HEK293 (cell line): ENCODE results near the gene AHCYL2.

Experiments used
- CTCF ChIA-PET: fragments of 350-600 bp; formaldehyde crosslinking; extraction: SDS; loops from one replicate; lab custom pipeline; 2021; ENCODE audit warnings: antibody characterized with exemption; lab: Yijun Ruan, JAX
- POLR2A ChIA-PET: fragments of 300-600 bp; formaldehyde crosslinking; extraction: SDS; loops from one replicate; lab custom pipeline; 2020; ENCODE audit warnings: antibody characterized with exemption, inconsistent platforms; lab: Yijun Ruan, JAX
- H3K27ac ChIP-seq: fragments of 200-500 bp; sonication (Bioruptor generic); 2 replicates; pipeline ENCODE4 v1.5.1; 2014; ENCODE audit warnings: low read depth, low read length, control low read depth, inconsistent platforms; ENCODE audit errors: extremely low read depth
- H3K36me3 ChIP-seq, 2 experiments: fragments of 200-500 bp in 1 of 2; sonication (Bioruptor generic) in 1 of 2; 1 replicate in 1 of 2; 2 replicates in 1 of 2; pipeline ENCODE4 v1.5.1; 2014 to 2017; ENCODE audit warnings: inconsistent platforms in 2 of 2, low read length in 2 of 2; ENCODE audit not compliant: control insufficient read depth in 2 of 2, insufficient read depth in 1 of 2
- H3K4me1 ChIP-seq: fragments of 200-500 bp; sonication (Bioruptor generic); 2 replicates; pipeline ENCODE4 v1.5.1; 2014; ENCODE audit warnings: mild to moderate bottlenecking, low read length, inconsistent platforms; ENCODE audit not compliant: control insufficient read depth, insufficient read depth
- H3K4me3 ChIP-seq: 2 replicates; pipeline ENCODE4 v1.5.1; 2011; ENCODE audit warnings: low read depth, mild to moderate bottlenecking, control low read depth, low read length, moderate library complexity
- H3K9me3 ChIP-seq: fragments of 200-500 bp; sonication (Bioruptor generic); 2 replicates; pipeline ENCODE4 v1.5.1; 2014; ENCODE audit warnings: low read depth, low read length, inconsistent platforms; ENCODE audit not compliant: control insufficient read depth, insufficient read depth
- EGR2 ChIP-seq: fragments of 450-650 bp; formaldehyde crosslinking; IDR thresholded peaks from 2 replicates; pipeline ENCODE4 v1.5.1; 2016; ENCODE audit warnings: low read depth, missing biosample characterization, missing genetic modification characterization
- KLF9 ChIP-seq: fragments of 450-650 bp; formaldehyde crosslinking; IDR thresholded peaks from 2 replicates; pipeline ENCODE4 v1.5.1; 2016; ENCODE audit warnings: missing biosample characterization, missing genetic modification characterization, low read depth
- SCRT2 ChIP-seq: fragments of 450-650 bp; formaldehyde crosslinking; IDR thresholded peaks from 2 replicates; pipeline ENCODE4 v1.5.1; 2016; ENCODE audit warnings: missing biosample characterization, missing genetic modification characterization
- ZBTB17 ChIP-seq: fragments of 450-650 bp; formaldehyde crosslinking; IDR thresholded peaks from 2 replicates; pipeline ENCODE4 v1.5.1; 2016; ENCODE audit warnings: missing biosample characterization, missing genetic modification characterization
- ZBTB21 ChIP-seq: fragments of 450-650 bp; formaldehyde crosslinking; IDR thresholded peaks from 2 replicates; pipeline ENCODE4 v1.5.1; 2017; ENCODE audit warnings: missing biosample characterization, missing genetic modification characterization
- ZFP69B ChIP-seq: fragments of 450-650 bp; formaldehyde crosslinking; IDR thresholded peaks from 2 replicates; pipeline ENCODE4 v1.5.1; 2016; ENCODE audit warnings: missing biosample characterization, missing genetic modification characterization
- ZNF112 ChIP-seq: fragments of 450-650 bp; formaldehyde crosslinking; IDR thresholded peaks from 2 replicates; pipeline ENCODE4 v1.5.0; 2017; ENCODE audit warnings: missing biosample characterization, missing genetic modification characterization
- ZNF157 ChIP-seq: fragments of 450-650 bp; formaldehyde crosslinking; IDR thresholded peaks from 2 replicates; pipeline ENCODE4 v1.5.1; 2016; ENCODE audit warnings: missing biosample characterization, missing genetic modification characterization
- ZNF174 ChIP-seq: fragments of 450-650 bp; formaldehyde crosslinking; IDR thresholded peaks from 2 replicates; pipeline ENCODE4 v1.5.0; 2017; ENCODE audit warnings: missing biosample characterization, mild to moderate bottlenecking, missing genetic modification characterization
- ZNF184 ChIP-seq: fragments of 450-650 bp; IDR thresholded peaks from 2 replicates; pipeline ENCODE4 v1.5.1; 2018; ENCODE audit warnings: missing biosample characterization, mild to moderate bottlenecking, missing genetic modification characterization
- ZNF211 ChIP-seq: fragments of 450-650 bp; formaldehyde crosslinking; IDR thresholded peaks from 2 replicates; pipeline ENCODE4 v1.5.1; 2016; ENCODE audit warnings: low read depth, missing biosample characterization, missing genetic modification characterization
- ZNF335 ChIP-seq: fragments of 450-650 bp; formaldehyde crosslinking; conservative IDR thresholded peaks from 2 replicates; pipeline ENCODE4 v1.5.1; 2016; ENCODE audit warnings: missing biosample characterization, missing genetic modification characterization
- ZNF366 ChIP-seq: fragments of 450-650 bp; formaldehyde crosslinking; conservative IDR thresholded peaks from 2 replicates; pipeline ENCODE4 v1.5.1; 2016; ENCODE audit warnings: missing biosample characterization, missing genetic modification characterization
- ZNF596 ChIP-seq: fragments of 450-650 bp; IDR thresholded peaks from 2 replicates; pipeline ENCODE4 v1.5.0; 2018; ENCODE audit warnings: missing biosample characterization, mild to moderate bottlenecking, missing genetic modification characterization, moderate library complexity
- ZNF837 ChIP-seq: fragments of 450-650 bp; formaldehyde crosslinking; IDR thresholded peaks from 2 replicates; pipeline ENCODE4 v1.5.1; 2016; ENCODE audit warnings: missing biosample characterization, missing genetic modification characterization
- ZXDB ChIP-seq: fragments of 450-650 bp; formaldehyde crosslinking; IDR thresholded peaks from 2 replicates; pipeline ENCODE4 v1.5.1; 2016; ENCODE audit warnings: missing biosample characterization, missing genetic modification characterization
- TF ChIP-seq, protein P1 (sequence below): fragments of 450-650 bp; formaldehyde crosslinking; IDR thresholded peaks from 2 replicates; pipeline ENCODE4 v1.5.1; 2016; ENCODE audit warnings: missing biosample characterization, missing genetic modification characterization, borderline replicate concordance
- TF ChIP-seq, protein P2 (sequence below): IDR thresholded peaks from 2 replicates; pipeline ENCODE4 v1.6.1; 2011; ENCODE audit warnings: mild to moderate bottlenecking, low read depth, low read length, borderline replicate concordance
- TF ChIP-seq, protein P3 (sequence below): fragments of 450-650 bp; formaldehyde crosslinking; IDR thresholded peaks from 2 replicates; pipeline ENCODE4 v1.5.1; 2017; ENCODE audit warnings: missing biosample characterization, missing genetic modification characterization
- TF ChIP-seq, protein P4 (sequence below): fragments of 450-650 bp; formaldehyde crosslinking; IDR thresholded peaks from 2 replicates; pipeline ENCODE4 v1.5.1; 2016; ENCODE audit warnings: missing biosample characterization, missing genetic modification characterization, low read depth
- TF ChIP-seq, protein P5 (sequence below): fragments of 450-650 bp; formaldehyde crosslinking; optimal IDR thresholded peaks from 2 replicates; pipeline ENCODE3; 2016; ENCODE audit warnings: missing biosample characterization, mild to moderate bottlenecking, missing genetic modification characterization
- TF ChIP-seq, protein P6 (sequence below): fragments of 450-650 bp; formaldehyde crosslinking; IDR thresholded peaks from 2 replicates; pipeline ENCODE4 v1.5.1; 2017; ENCODE audit warnings: missing biosample characterization, missing genetic modification characterization

AHCYL2 gene

DNA sequence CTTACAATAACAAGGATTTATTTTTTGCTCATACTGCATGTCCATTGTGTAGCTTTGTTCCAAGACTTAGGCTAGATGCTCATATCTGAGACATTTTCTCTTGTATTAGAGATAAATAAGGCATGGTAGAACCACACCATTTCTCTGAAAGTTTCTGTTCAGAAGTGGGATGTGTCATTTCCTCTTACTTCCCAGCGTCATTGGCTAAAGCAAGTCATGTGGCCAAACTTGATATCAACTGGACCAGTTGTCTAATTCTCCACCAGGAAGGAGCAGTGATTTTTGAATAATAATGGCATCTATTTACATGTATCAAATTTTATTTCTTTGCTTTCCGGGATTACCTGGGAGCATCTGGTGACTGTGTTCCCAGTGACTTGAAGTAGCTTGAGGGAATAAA lies 38.3 kb downstream of the AHCYL2 start:
- Histone ChIP-seq H3K27ac (no peak overlapping the region), H3K4me1 (peaks cover 11% of the 10 kb centered on the region; the same call in 1 of the 2 replicates), H3K9me3 (no peaks in the 10 kb centered on the region), H3K4me3 (no peak overlapping the region), H3K36me3 (no peaks in the 10 kb centered on the region)
- ChIA-PET POLR2A (no interaction called here), CTCF (interaction anchor here (0.6 to 2.0 kb wide), 3 partner anchors 8 to 586 kb away, joined by 3 to 11 read pairs (median 3); no protein-coding TSS in a partner anchor)
- TF ChIP-seq ZNF157 (tag by site-specific recombination) (no peak), ZFP69B (no peak), ZNF335 (tag by site-specific recombination) (no peak)
- TF ChIP-seq, protein P1, sequence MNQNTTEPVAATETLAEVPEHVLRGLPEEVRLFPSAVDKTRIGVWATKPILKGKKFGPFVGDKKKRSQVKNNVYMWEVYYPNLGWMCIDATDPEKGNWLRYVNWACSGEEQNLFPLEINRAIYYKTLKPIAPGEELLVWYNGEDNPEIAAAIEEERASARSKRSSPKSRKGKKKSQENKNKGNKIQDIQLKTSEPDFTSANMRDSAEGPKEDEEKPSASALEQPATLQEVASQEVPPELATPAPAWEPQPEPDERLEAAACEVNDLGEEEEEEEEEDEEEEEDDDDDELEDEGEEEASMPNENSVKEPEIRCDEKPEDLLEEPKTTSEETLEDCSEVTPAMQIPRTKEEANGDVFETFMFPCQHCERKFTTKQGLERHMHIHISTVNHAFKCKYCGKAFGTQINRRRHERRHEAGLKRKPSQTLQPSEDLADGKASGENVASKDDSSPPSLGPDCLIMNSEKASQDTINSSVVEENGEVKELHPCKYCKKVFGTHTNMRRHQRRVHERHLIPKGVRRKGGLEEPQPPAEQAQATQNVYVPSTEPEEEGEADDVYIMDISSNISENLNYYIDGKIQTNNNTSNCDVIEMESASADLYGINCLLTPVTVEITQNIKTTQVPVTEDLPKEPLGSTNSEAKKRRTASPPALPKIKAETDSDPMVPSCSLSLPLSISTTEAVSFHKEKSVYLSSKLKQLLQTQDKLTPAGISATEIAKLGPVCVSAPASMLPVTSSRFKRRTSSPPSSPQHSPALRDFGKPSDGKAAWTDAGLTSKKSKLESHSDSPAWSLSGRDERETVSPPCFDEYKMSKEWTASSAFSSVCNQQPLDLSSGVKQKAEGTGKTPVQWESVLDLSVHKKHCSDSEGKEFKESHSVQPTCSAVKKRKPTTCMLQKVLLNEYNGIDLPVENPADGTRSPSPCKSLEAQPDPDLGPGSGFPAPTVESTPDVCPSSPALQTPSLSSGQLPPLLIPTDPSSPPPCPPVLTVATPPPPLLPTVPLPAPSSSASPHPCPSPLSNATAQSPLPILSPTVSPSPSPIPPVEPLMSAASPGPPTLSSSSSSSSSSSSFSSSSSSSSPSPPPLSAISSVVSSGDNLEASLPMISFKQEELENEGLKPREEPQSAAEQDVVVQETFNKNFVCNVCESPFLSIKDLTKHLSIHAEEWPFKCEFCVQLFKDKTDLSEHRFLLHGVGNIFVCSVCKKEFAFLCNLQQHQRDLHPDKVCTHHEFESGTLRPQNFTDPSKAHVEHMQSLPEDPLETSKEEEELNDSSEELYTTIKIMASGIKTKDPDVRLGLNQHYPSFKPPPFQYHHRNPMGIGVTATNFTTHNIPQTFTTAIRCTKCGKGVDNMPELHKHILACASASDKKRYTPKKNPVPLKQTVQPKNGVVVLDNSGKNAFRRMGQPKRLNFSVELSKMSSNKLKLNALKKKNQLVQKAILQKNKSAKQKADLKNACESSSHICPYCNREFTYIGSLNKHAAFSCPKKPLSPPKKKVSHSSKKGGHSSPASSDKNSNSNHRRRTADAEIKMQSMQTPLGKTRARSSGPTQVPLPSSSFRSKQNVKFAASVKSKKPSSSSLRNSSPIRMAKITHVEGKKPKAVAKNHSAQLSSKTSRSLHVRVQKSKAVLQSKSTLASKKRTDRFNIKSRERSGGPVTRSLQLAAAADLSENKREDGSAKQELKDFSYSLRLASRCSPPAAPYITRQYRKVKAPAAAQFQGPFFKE: no peak
- TF ChIP-seq, protein P2, sequence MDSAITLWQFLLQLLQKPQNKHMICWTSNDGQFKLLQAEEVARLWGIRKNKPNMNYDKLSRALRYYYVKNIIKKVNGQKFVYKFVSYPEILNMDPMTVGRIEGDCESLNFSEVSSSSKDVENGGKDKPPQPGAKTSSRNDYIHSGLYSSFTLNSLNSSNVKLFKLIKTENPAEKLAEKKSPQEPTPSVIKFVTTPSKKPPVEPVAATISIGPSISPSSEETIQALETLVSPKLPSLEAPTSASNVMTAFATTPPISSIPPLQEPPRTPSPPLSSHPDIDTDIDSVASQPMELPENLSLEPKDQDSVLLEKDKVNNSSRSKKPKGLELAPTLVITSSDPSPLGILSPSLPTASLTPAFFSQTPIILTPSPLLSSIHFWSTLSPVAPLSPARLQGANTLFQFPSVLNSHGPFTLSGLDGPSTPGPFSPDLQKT: no peak
- TF ChIP-seq, all 188 proteins: peak for 0

DNA sequence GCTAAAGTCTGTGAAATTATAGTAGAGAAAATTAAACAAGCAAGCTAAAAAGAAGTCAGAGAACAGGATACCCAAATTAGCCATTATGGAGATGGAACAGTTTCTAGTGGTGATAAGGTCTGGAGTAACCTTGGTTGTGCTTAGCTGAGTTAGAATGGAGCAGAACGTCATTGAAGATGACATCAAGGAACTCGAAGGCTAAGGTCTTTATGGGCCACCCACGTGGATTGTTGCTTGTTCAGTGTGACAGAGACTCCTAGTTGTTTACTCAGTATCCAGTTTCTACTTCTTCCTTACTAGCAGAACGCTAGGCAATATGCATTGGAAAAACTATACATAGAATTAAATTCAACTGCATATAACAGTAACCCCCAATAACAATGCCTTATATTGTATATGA lies 39.7 kb downstream of the AHCYL2 start:
- ChIA-PET CTCF (interaction anchor here (1.2 to 1.4 kb wide), 4 partner anchors 35 to 50 kb away, joined by 3 to 13 read pairs (median 3); no protein-coding TSS in a partner anchor), POLR2A (no interaction called here)
- no peaks in the 10 kb centered on the region for H3K36me3 ChIP-seq
- H3K4me1 ChIP-seq: peaks cover under 1% of the 10 kb centered on the region; the same call in 1 of the 2 replicates
- H3K4me3 ChIP-seq: no peak overlapping the region
- no peaks in the 10 kb centered on the region for H3K9me3 ChIP-seq
- no peak overlapping the region for H3K27ac ChIP-seq
- TF ChIP-seq, protein P3, sequence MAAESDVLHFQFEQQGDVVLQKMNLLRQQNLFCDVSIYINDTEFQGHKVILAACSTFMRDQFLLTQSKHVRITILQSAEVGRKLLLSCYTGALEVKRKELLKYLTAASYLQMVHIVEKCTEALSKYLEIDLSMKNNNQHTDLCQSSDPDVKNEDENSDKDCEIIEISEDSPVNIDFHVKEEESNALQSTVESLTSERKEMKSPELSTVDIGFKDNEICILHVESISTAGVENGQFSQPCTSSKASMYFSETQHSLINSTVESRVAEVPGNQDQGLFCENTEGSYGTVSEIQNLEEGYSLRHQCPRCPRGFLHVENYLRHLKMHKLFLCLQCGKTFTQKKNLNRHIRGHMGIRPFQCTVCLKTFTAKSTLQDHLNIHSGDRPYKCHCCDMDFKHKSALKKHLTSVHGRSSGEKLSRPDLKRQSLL (tag by site-specific recombination): peak; percentile 34; the same call in 1 of the 2 replicates
- TF ChIP-seq SCRT2 (tag by site-specific recombination): no peak
- TF ChIP-seq ZNF366: peak; percentile 69
- no peak for TF ChIP-seq ZNF112 (tag by site-specific recombination)
- peak; percentile 89 for TF ChIP-seq ZBTB21 (tag by site-specific recombination)
- no peak for TF ChIP-seq ZNF211 (tag by site-specific recombination)
- TF ChIP-seq ZXDB (tag by site-specific recombination): peak; percentile 39; the same call in 1 of the 2 replicates
- TF ChIP-seq ZNF837 (tag by site-specific recombination): no peak
- TF ChIP-seq, protein P4, sequence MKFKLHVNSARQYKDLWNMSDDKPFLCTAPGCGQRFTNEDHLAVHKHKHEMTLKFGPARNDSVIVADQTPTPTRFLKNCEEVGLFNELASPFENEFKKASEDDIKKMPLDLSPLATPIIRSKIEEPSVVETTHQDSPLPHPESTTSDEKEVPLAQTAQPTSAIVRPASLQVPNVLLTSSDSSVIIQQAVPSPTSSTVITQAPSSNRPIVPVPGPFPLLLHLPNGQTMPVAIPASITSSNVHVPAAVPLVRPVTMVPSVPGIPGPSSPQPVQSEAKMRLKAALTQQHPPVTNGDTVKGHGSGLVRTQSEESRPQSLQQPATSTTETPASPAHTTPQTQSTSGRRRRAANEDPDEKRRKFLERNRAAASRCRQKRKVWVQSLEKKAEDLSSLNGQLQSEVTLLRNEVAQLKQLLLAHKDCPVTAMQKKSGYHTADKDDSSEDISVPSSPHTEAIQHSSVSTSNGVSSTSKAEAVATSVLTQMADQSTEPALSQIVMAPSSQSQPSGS (tag by site-specific recombination): peak; percentile 73
- TF ChIP-seq, protein P5, sequence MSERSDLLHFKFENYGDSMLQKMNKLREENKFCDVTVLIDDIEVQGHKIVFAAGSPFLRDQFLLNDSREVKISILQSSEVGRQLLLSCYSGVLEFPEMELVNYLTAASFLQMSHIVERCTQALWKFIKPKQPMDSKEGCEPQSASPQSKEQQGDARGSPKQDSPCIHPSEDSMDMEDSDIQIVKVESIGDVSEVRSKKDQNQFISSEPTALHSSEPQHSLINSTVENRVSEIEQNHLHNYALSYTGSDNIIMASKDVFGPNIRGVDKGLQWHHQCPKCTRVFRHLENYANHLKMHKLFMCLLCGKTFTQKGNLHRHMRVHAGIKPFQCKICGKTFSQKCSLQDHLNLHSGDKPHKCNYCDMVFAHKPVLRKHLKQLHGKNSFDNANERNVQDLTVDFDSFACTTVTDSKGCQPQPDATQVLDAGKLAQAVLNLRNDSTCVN (tag by site-specific recombination): no peak
- TF ChIP-seq, protein P6, sequence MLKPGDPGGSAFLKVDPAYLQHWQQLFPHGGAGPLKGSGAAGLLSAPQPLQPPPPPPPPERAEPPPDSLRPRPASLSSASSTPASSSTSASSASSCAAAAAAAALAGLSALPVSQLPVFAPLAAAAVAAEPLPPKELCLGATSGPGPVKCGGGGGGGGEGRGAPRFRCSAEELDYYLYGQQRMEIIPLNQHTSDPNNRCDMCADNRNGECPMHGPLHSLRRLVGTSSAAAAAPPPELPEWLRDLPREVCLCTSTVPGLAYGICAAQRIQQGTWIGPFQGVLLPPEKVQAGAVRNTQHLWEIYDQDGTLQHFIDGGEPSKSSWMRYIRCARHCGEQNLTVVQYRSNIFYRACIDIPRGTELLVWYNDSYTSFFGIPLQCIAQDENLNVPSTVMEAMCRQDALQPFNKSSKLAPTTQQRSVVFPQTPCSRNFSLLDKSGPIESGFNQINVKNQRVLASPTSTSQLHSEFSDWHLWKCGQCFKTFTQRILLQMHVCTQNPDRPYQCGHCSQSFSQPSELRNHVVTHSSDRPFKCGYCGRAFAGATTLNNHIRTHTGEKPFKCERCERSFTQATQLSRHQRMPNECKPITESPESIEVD: peak; percentile 35; the same call in 1 of the 2 replicates
- TF ChIP-seq EGR2: peak; percentile 20; the same call in 1 of the 2 replicates
- no peak for TF ChIP-seq ZNF174
- no peak for TF ChIP-seq ZNF596
- peak; percentile 61; the same call in 1 of the 2 replicates for TF ChIP-seq ZNF184 (tag by site-specific recombination)
- TF ChIP-seq KLF9 (tag by site-specific recombination): no peak
- peak; percentile 40 for TF ChIP-seq ZBTB17
